SK-N-SH (cell line): ENCODE data around the gene HIGD2B. TPM values are rescaled to one million over a fixed set of nuclear protein-coding genes. Genes with fewer than 3 reads are reported as not detected.
A peak's percentile ranks its signal among the peaks of the same experiment; 100 is the strongest.

ENCODE experiments used
- CTCF ChIA-PET: fragments of 300-600, 350-600 bp; formaldehyde crosslinking; extraction: SDS; loops from one replicate; lab custom pipeline; 2021; lab: Yijun Ruan, JAX
- POLR2A ChIA-PET: fragments of 350-600 bp; sonication (Branson Sonifier 250); formaldehyde crosslinking; extraction: SDS; loops from one replicate; lab custom pipeline; 2020; ENCODE audit warnings: antibody characterized with exemption, inconsistent platforms; lab: Yijun Ruan, JAX
- DNase-seq: peaks from one replicate; pipeline ENCODE4 v3.0.0; 2012
- H2AFZ ChIP-seq: fragments of 200-600 bp; sonication (generic); 2 replicates; pipeline ENCODE4 v1.8.1; 2016; ENCODE audit warnings: antibody characterized with exemption, mild to moderate bottlenecking, low read depth
- H3F3A ChIP-seq: fragments of 200-600 bp; sonication (generic); replicated peaks from 2 replicates; pipeline ENCODE3; 2016; ENCODE audit warnings: antibody characterized with exemption, mild to moderate bottlenecking; ENCODE audit not compliant: insufficient read depth
- H3K27ac ChIP-seq, 2 experiments: fragments of 200-500 bp in 1 of 2; fragments of 200-600 bp in 1 of 2; sonication (Bioruptor generic) in 1 of 2; sonication (generic), shearing (Covaris generic) in 1 of 2; 2 replicates each; pipeline versions ENCODE4 v1.5.1 to v1.6.1; 2014 to 2016; ENCODE audit warnings: low read depth in 2 of 2, inconsistent platforms in 1 of 2, low read length in 1 of 2, mild to moderate bottlenecking in 1 of 2, mixed read lengths in 1 of 2
- H3K27me3 ChIP-seq: fragments of 200-600 bp; sonication (generic), shearing (Covaris generic); 2 replicates; pipeline ENCODE4 v1.6.1; 2016; ENCODE audit warnings: mixed run types; ENCODE audit not compliant: insufficient read depth
- H3K36me3 ChIP-seq, 2 experiments: fragments of 200-500 bp in 1 of 2; fragments of 200-600 bp in 1 of 2; sonication (Bioruptor generic) in 1 of 2; sonication (generic) in 1 of 2; replicated peaks in 1 of 2; 2 replicates each; pipeline versions ENCODE3 to v1.5.1; 2014 to 2016; ENCODE audit warnings: low read length in 1 of 2, mild to moderate bottlenecking in 1 of 2; ENCODE audit not compliant: insufficient read depth in 2 of 2, control insufficient read depth in 1 of 2
- H3K4me1 ChIP-seq, 2 experiments: fragments of 200-500 bp in 1 of 2; fragments of 200-600 bp in 1 of 2; sonication (Bioruptor generic) in 1 of 2; sonication (generic), shearing (Covaris generic) in 1 of 2; 2 replicates each; pipeline versions ENCODE4 v1.5.1 to v1.6.1; 2014 to 2016; ENCODE audit warnings: low read depth in 1 of 2, low read length in 1 of 2, mixed run types in 1 of 2; ENCODE audit not compliant: insufficient read depth in 2 of 2, control insufficient read depth in 1 of 2
- H3K4me2 ChIP-seq: fragments of 200-600 bp; sonication (generic), shearing (Covaris generic); 2 replicates; pipeline ENCODE4 v1.6.1; 2017; ENCODE audit warnings: mixed run types
- H3K4me3 ChIP-seq, 2 experiments: fragments of 200-500 bp in 1 of 2; fragments of 200-600 bp in 1 of 2; sonication (Bioruptor generic) in 1 of 2; sonication (generic), shearing (Covaris generic) in 1 of 2; 2 replicates each; pipeline versions ENCODE4 v1.5.1 to v1.8.1; 2014 to 2016; ENCODE audit warnings: low read depth in 2 of 2, inconsistent platforms in 1 of 2, low read length in 1 of 2, mild to moderate bottlenecking in 1 of 2, mixed read lengths in 1 of 2, moderate library complexity in 1 of 2
- H3K79me2 ChIP-seq: fragments of 200-600 bp; sonication (generic); 2 replicates; pipeline ENCODE4 v1.8.1; 2017; ENCODE audit warnings: mild to moderate bottlenecking; ENCODE audit not compliant: insufficient read depth
- H3K9ac ChIP-seq: fragments of 200-600 bp; sonication (generic); 2 replicates; pipeline ENCODE4 v1.6.1; 2017; ENCODE audit warnings: mixed run types
- H3K9me2 ChIP-seq: fragments of 200-600 bp; sonication (generic); 2 replicates; pipeline ENCODE4 v1.6.1; 2017; ENCODE audit warnings: mixed run types
- H3K9me3 ChIP-seq: fragments of 200-600 bp; sonication (generic); 2 replicates; pipeline ENCODE4 v1.6.1; 2017; ENCODE audit warnings: mixed run types, mild to moderate bottlenecking, moderate library complexity
- H4K20me1 ChIP-seq: fragments of 200-600 bp; sonication (generic); 2 replicates; pipeline ENCODE4 v1.6.1; 2017; ENCODE audit warnings: mild to moderate bottlenecking, mixed run types; ENCODE audit not compliant: insufficient read depth
- CHD2 ChIP-seq: fragments of 150-350 bp; IDR thresholded peaks from 2 replicates; pipeline ENCODE4 v1.6.1; 2018; ENCODE audit warnings: low read length; ENCODE audit not compliant: partially characterized antibody
- ELF1 ChIP-seq: IDR thresholded peaks from 2 replicates; pipeline ENCODE4 v1.4.0; 2012
- EP300 ChIP-seq, 2 experiments: IDR thresholded peaks; 2 replicates each; pipeline versions ENCODE4 v1.4.0 to v1.6.1; 2012; ENCODE audit warnings: borderline replicate concordance in 1 of 2, low read depth in 1 of 2, low read length in 1 of 2
- GABPA ChIP-seq: IDR thresholded peaks from 2 replicates; pipeline ENCODE4 v1.4.0; 2012; ENCODE audit warnings: low read depth, mild to moderate bottlenecking
- JUND ChIP-seq: IDR thresholded peaks from 2 replicates; pipeline ENCODE4 v1.4.0; 2012
- MEF2A ChIP-seq: IDR thresholded peaks from 2 replicates; pipeline ENCODE4 v1.4.0; 2012; ENCODE audit warnings: low read depth, borderline replicate concordance
- MXI1 ChIP-seq: IDR thresholded peaks from 2 replicates; pipeline ENCODE4 v1.6.1; 2012; ENCODE audit warnings: mild to moderate bottlenecking, low read depth, low read length, improper control_type of control experiment
- NRF1 ChIP-seq: IDR thresholded peaks from 2 replicates; pipeline ENCODE4 v1.6.1; 2012; ENCODE audit warnings: low read depth, mild to moderate bottlenecking, low read length
- POLR2AphosphoS5 ChIP-seq: IDR thresholded peaks from 2 replicates; pipeline ENCODE4 v1.6.1; 2012; ENCODE audit warnings: low read depth, low read length
- RCOR1 ChIP-seq: fragments of 150-350 bp; IDR thresholded peaks from 2 replicates; pipeline ENCODE4 v1.6.1; 2017; ENCODE audit warnings: antibody characterized with exemption, low read length
- RFX5 ChIP-seq: IDR thresholded peaks from 2 replicates; pipeline ENCODE4 v1.6.1; 2012; ENCODE audit warnings: mild to moderate bottlenecking, improper control_type of control experiment, low read length
- RXRA ChIP-seq: IDR thresholded peaks from 2 replicates; pipeline ENCODE4 v1.4.0; 2012; ENCODE audit warnings: low read depth, mild to moderate bottlenecking, borderline replicate concordance
- SIN3A ChIP-seq: IDR thresholded peaks from 2 replicates; pipeline ENCODE4 v1.6.1; 2012; ENCODE audit warnings: low read depth, mild to moderate bottlenecking, low read length, moderate library complexity, borderline replicate concordance
- SMC3 ChIP-seq: IDR thresholded peaks from 2 replicates; pipeline ENCODE4 v1.6.1; 2012; ENCODE audit warnings: low read depth, low read length, improper control_type of control experiment
- TAF1 ChIP-seq: IDR thresholded peaks from 2 replicates; pipeline ENCODE4 v1.6.1; 2012; ENCODE audit warnings: low read depth, mild to moderate bottlenecking, low read length, moderate library complexity, borderline replicate concordance
- TCF12 ChIP-seq: IDR thresholded peaks from 2 replicates; pipeline ENCODE4 v1.4.0; 2012
- USF1 ChIP-seq: IDR thresholded peaks from 2 replicates; pipeline ENCODE4 v1.4.0; 2012; ENCODE audit warnings: low read depth, borderline replicate concordance
- YY1 ChIP-seq: IDR thresholded peaks from 2 replicates; pipeline ENCODE4 v1.4.0; 2012; ENCODE audit warnings: low read depth, mild to moderate bottlenecking
- WGBS: methylation state at CpG from one replicate; pipeline ENCODE4 v1.1.6; 2017; ENCODE audit warnings: low lambda C conversion rate; 5-methylcytosine and 5-hydroxymethylcytosine counted together
- polyA plus RNA-seq, 3 experiments: library from polyadenylated mRNA; depleted of rRNA; stranded (reverse); fragments of >200 nt; gene quantifications; 2 replicates each; pipeline ENCODE4 v1.2.3, GENCODE V29; 2012
- TF ChIP-seq, protein P1 (sequence below): IDR thresholded peaks from 2 replicates; pipeline ENCODE4 v1.4.0; 2012; ENCODE audit warnings: low read depth
- TF ChIP-seq, protein P2 (sequence below): IDR thresholded peaks from 2 replicates; pipeline ENCODE4 v1.6.1; 2012; ENCODE audit warnings: mild to moderate bottlenecking, low read depth, low read length, moderate library complexity

Gene HIGD2B
- polyA plus RNA-seq (2012; rRNA removed) = not detected in 2 replicates
- polyA plus RNA-seq (2012; cell fraction: cytosol; rRNA removed) = not detected in 2 replicates
- not detected in 2 replicates for polyA plus RNA-seq (2012; cell fraction: nucleus; rRNA removed)

GRCh38 chr15:72685925-72686794, at the start of gene HIGD2B, which contains the start of gene BBS4:
TSS of gene HIGD2B (minus strand) at chr15:72686182. CDS start at chr15:72676374, 9,808 bp downstream.
TSS of gene BBS4 (plus strand) at chr15:72686207. CDS start at chr15:72686228, 21 bp downstream.
- Histone ChIP-seq H3K27ac (peak within 1 kb of the TSS; percentile 87 to 93), H3K27me3 (no peaks in the 10 kb centered on the region; the same call in 1 of the 2 replicates), H3F3A (peaks cover 17% of the 10 kb centered on the region), H3K4me2 (peak within 1 kb of the TSS; percentile 78), H3K79me2 (peaks cover 31% of the 10 kb centered on the region), H3K9ac (peak within 1 kb of the TSS; percentile 72), H3K9me3 (no peaks in the 10 kb centered on the region), H3K36me3 (no peaks in the 10 kb centered on the region), H3K4me3 (peak within 1 kb of the TSS; percentile 70 to 77), H3K4me1 (peaks cover 3 to 5% of the 10 kb centered on the region in 2 experiments; a peak in 3 of 4 replicates), H2AFZ (peak within 1 kb of the TSS; percentile 98), H4K20me1 (no peaks in the 10 kb centered on the region; the same call in 1 of the 2 replicates), H3K9me2 (no peaks in the 10 kb centered on the region)
- ChIA-PET CTCF (interaction anchor here (1.1 to 2.1 kb wide), 7 partner anchors 15 to 112 kb away, joined by 3 to 10 read pairs (median 3); no protein-coding TSS in a partner anchor), POLR2A (interaction anchor here (0.9 kb wide), 2 partner anchors 12 to 15 kb away, joined by 3 to 5 read pairs; no protein-coding TSS in a partner anchor)
- TF ChIP-seq GABPA = peak; percentile 90
- TF ChIP-seq TAF1 = peak; percentile 96
- 0 out of 2 replicates have a peak, but pooled peaks have one; percentile 10 for TF ChIP-seq NRF1
- TF ChIP-seq CHD2 = peak; percentile 66
- TF ChIP-seq RFX5 = no peak
- no peak for TF ChIP-seq JUND
- peak; percentile 94 for TF ChIP-seq POLR2AphosphoS5
- TF ChIP-seq SIN3A = 0 out of 2 replicates have a peak, but pooled peaks have one; percentile 65
- TF ChIP-seq MXI1 = peak; percentile 70
- TF ChIP-seq, protein P1, sequence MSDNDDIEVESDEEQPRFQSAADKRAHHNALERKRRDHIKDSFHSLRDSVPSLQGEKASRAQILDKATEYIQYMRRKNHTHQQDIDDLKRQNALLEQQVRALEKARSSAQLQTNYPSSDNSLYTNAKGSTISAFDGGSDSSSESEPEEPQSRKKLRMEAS = peak; percentile 73
- 0 out of 2 replicates have a peak, but pooled peaks have one; percentile 13 for TF ChIP-seq USF1
- TF ChIP-seq MEF2A = no peak
- TF ChIP-seq TCF12 = no peak
- TF ChIP-seq YY1 = peak; percentile 87
- TF ChIP-seq RXRA = no peak
- TF ChIP-seq SMC3 = no peak
- TF ChIP-seq EP300 (IDR thresholded peaks at IDR 0.05; ENCODE audit: borderline replicate concordance in 1 of 2, low read depth in 1 of 2, low read length in 1 of 2) = no peak
- TF ChIP-seq, protein P2, sequence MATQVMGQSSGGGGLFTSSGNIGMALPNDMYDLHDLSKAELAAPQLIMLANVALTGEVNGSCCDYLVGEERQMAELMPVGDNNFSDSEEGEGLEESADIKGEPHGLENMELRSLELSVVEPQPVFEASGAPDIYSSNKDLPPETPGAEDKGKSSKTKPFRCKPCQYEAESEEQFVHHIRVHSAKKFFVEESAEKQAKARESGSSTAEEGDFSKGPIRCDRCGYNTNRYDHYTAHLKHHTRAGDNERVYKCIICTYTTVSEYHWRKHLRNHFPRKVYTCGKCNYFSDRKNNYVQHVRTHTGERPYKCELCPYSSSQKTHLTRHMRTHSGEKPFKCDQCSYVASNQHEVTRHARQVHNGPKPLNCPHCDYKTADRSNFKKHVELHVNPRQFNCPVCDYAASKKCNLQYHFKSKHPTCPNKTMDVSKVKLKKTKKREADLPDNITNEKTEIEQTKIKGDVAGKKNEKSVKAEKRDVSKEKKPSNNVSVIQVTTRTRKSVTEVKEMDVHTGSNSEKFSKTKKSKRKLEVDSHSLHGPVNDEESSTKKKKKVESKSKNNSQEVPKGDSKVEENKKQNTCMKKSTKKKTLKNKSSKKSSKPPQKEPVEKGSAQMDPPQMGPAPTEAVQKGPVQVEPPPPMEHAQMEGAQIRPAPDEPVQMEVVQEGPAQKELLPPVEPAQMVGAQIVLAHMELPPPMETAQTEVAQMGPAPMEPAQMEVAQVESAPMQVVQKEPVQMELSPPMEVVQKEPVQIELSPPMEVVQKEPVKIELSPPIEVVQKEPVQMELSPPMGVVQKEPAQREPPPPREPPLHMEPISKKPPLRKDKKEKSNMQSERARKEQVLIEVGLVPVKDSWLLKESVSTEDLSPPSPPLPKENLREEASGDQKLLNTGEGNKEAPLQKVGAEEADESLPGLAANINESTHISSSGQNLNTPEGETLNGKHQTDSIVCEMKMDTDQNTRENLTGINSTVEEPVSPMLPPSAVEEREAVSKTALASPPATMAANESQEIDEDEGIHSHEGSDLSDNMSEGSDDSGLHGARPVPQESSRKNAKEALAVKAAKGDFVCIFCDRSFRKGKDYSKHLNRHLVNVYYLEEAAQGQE = 0 out of 2 replicates have a peak, but pooled peaks have one; percentile 6
- TF ChIP-seq RCOR1 = peak; percentile 39; the same call in 1 of the 2 replicates
- TF ChIP-seq ELF1 = peak; percentile 90
- under 1% methylated on average over 23 of the region's 49 CpGs for WGBS
- peak; percentile 81 for DNase-seq
